Dendritic cell treated with granulocyte-macrophage colony-stimulating factor and Interleukin-4, amounts not matched to agents 40 ng/mL and 50 ng/mL, for 4 days (primary cell): ENCODE results near the gene PC.

Source experiments
- H3K27ac Mint-ChIP-seq: one replicate; pipeline ENCODE4 v1.8.0; 2022; ENCODE audit warnings: mild to moderate bottlenecking, mixed read lengths
- H3K27me3 Mint-ChIP-seq: one replicate; pipeline ENCODE4 v1.8.0; 2022; ENCODE audit warnings: mild to moderate bottlenecking, mixed read lengths
- H3K36me3 Mint-ChIP-seq: one replicate; pipeline ENCODE4 v1.8.0; 2022; ENCODE audit warnings: low read depth, mixed read lengths
- H3K4me1 Mint-ChIP-seq: one replicate; pipeline ENCODE4 v1.8.0; 2022; ENCODE audit warnings: low read depth, mixed read lengths
- H3K4me3 Mint-ChIP-seq: one replicate; pipeline ENCODE4 v1.8.0; 2022; ENCODE audit warnings: mild to moderate bottlenecking, moderate library complexity, mixed read lengths
- H3K9me3 Mint-ChIP-seq: one replicate; pipeline ENCODE4 v1.8.0; 2022; ENCODE audit warnings: mixed read lengths
- intact Hi-C: fragments of 100-400 bp; cut with micrococcal nuclease; formaldehyde crosslinking; loops from one replicate; pipeline ENCODE4 v1.15.0; 2022

Gene PC

GRCh38 chr11:66987924-66988637 lies 29.9 kb upstream of the PC start:
- no peak overlapping the region for H3K27ac Mint-ChIP-seq
- peaks cover 24% of the 10 kb centered on the region for H3K4me1 Mint-ChIP-seq
- intact Hi-C loops: no loop called here
- H3K27me3 Mint-ChIP-seq: peaks cover 58% of the 10 kb centered on the region
- H3K9me3 Mint-ChIP-seq: no peaks in the 10 kb centered on the region
- no peak overlapping the region for H3K4me3 Mint-ChIP-seq
- no peaks in the 10 kb centered on the region for H3K36me3 Mint-ChIP-seq

DNA sequence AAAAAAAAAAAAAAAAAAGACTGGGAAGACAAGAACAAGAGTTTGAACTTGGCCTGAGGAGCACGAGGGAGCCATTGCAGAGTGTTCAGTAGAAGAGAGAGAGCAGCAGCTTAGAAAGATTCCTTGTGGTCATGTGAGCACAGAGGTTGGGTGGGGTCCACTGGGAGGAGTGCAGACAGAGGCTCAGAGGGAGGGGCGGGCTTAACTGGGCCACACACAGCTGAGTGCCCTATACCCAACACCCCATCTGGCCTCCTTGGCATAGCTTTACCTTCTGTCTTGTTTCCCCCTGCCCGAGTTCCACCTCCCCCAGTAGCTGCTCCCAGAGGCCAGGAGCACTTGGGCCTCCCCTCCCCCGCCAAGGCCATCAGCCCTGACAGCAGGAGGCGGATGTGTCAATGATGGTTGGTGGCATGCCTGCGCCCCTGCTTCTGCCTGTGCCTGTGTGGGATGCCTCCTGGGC lies 29.0 kb upstream of the PC start:
- peaks cover 32% of the 10 kb centered on the region for H3K4me1 Mint-ChIP-seq
- peaks cover 59% of the 10 kb centered on the region for H3K27me3 Mint-ChIP-seq
- H3K4me3 Mint-ChIP-seq: no peak overlapping the region
- H3K27ac Mint-ChIP-seq: no peak overlapping the region
- intact Hi-C loops: no loop called here
- H3K36me3 Mint-ChIP-seq: no peaks in the 10 kb centered on the region
- H3K9me3 Mint-ChIP-seq: no peaks in the 10 kb centered on the region

GRCh38 chr11:66986178-66986545 lies 28.0 kb upstream of the PC start:
- Mint-ChIP-seq H3K9me3 (no peaks in the 10 kb centered on the region), H3K4me1 (peaks cover 39% of the 10 kb centered on the region), H3K36me3 (no peaks in the 10 kb centered on the region), H3K4me3 (no peak overlapping the region), H3K27me3 (peaks cover 55% of the 10 kb centered on the region), H3K27ac (no peak overlapping the region)
- intact Hi-C loops: no loop called here

- H3K27ac Mint-ChIP-seq: no peak overlapping the region
Measured at GRCh38 chr11:66985508-66986177, 27.5 kb upstream of the PC start.

GRCh38 chr11:66983275-66983924 lies 25.2 kb upstream of the PC start:
- Mint-ChIP-seq H3K27me3 (peaks cover 52% of the 10 kb centered on the region), H3K4me3 (no peak overlapping the region), H3K9me3 (peaks cover 14% of the 10 kb centered on the region), H3K27ac (no peak overlapping the region), H3K36me3 (no peaks in the 10 kb centered on the region), H3K4me1 (peaks cover 39% of the 10 kb centered on the region)
- intact Hi-C loops: no loop called here

More at GRCh38 chr11:66985508-66986177, 27.5 kb upstream of the PC start:
- intact Hi-C loops: no loop called here
- Mint-ChIP-seq H3K4me3 (no peak overlapping the region), H3K9me3 (no peaks in the 10 kb centered on the region), H3K36me3 (no peaks in the 10 kb centered on the region), H3K4me1 (peaks cover 39% of the 10 kb centered on the region), H3K27me3 (peaks cover 57% of the 10 kb centered on the region)

- Mint-ChIP-seq H3K9me3 (peaks cover 25% of the 10 kb centered on the region), H3K27ac (no peak overlapping the region), H3K4me3 (no peak overlapping the region), H3K4me1 (peaks cover 34% of the 10 kb centered on the region), H3K27me3 (peaks cover 48% of the 10 kb centered on the region), H3K36me3 (no peaks in the 10 kb centered on the region)
- intact Hi-C loops: no loop called here
Measured at GRCh38 chr11:66981976-66982578, 23.9 kb upstream of the PC start.

- no peak overlapping the region for H3K4me3 Mint-ChIP-seq
- H3K27me3 Mint-ChIP-seq: peaks cover 44% of the 10 kb centered on the region
- intact Hi-C loops: loop anchor here (10.0 kb wide), 1 partner anchor 285 kb away; no protein-coding TSS in a partner anchor
- peaks cover 25% of the 10 kb centered on the region for H3K9me3 Mint-ChIP-seq
- no peaks in the 10 kb centered on the region for H3K36me3 Mint-ChIP-seq
- H3K4me1 Mint-ChIP-seq: peaks cover 27% of the 10 kb centered on the region
- no peak overlapping the region for H3K27ac Mint-ChIP-seq
Measured at GRCh38 chr11:66979336-66979980, 21.3 kb upstream of the PC start.

- no peak overlapping the region for H3K4me3 Mint-ChIP-seq
- H3K4me1 Mint-ChIP-seq: peaks cover 20% of the 10 kb centered on the region
- no peak overlapping the region for H3K27ac Mint-ChIP-seq
- H3K27me3 Mint-ChIP-seq: peaks cover 43% of the 10 kb centered on the region
- peaks cover 25% of the 10 kb centered on the region for H3K9me3 Mint-ChIP-seq
- intact Hi-C loops: loop anchor here (10.0 kb wide), 1 partner anchor 284 kb away; no protein-coding TSS in a partner anchor
- H3K36me3 Mint-ChIP-seq: no peaks in the 10 kb centered on the region
Measured at GRCh38 chr11:66978717-66979116, 20.5 kb upstream of the PC start.

DNA sequence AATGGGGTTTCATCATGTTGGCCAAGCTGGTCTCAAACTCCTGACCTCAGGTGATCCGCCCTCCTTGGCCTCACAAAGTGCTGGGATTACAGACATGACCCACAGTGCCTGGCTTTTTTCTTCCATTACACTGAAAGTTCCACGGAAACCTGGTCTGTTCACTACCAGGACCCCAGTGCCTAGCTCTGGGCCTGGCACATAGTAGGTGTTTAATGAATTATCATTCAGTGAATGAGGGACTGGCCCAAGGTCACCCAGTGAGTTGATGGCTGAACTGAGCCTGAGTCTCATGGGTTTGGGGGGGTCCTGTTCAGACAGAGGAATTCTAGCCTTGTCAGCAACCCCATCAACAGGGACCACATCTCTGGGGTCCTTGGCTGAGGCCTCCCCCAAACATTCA lies 20.0 kb upstream of the PC start:
- H3K27me3 Mint-ChIP-seq: peaks cover 40% of the 10 kb centered on the region
- H3K9me3 Mint-ChIP-seq: peaks cover 25% of the 10 kb centered on the region
- H3K27ac Mint-ChIP-seq: no peak overlapping the region
- no peaks in the 10 kb centered on the region for H3K36me3 Mint-ChIP-seq
- H3K4me3 Mint-ChIP-seq: no peak overlapping the region
- H3K4me1 Mint-ChIP-seq: peaks cover 16% of the 10 kb centered on the region
- intact Hi-C loops: loop anchor here (10.0 kb wide), 1 partner anchor 283 kb away; no protein-coding TSS in a partner anchor

DNA sequence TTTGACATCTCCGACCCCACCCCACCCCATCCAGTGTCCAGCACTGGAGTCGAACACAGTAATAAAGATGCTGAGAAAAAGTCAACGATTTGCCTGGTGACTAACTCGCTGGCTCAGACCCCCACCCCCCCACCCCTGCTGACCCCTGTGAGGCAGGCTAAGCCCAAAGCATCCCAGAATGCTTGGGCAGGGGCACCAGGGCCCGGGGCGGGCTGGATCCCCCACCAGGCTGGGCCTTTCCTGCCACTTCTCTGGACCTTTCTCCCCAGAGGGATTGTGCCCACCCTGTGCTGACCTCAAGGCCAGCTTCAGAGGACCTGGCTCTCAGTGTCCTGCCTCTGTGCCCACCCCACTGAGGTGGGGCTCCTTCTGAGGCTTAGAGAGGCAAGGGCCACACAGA lies 18.7 kb upstream of the PC start:
- H3K4me1 Mint-ChIP-seq: peaks cover 5% of the 10 kb centered on the region
- intact Hi-C loops: loop anchor here (10.0 kb wide), 1 partner anchor 282 kb away; no protein-coding TSS in a partner anchor
- no peak overlapping the region for H3K4me3 Mint-ChIP-seq
- H3K27me3 Mint-ChIP-seq: peaks cover 33% of the 10 kb centered on the region
- peaks cover 25% of the 10 kb centered on the region for H3K9me3 Mint-ChIP-seq
- H3K27ac Mint-ChIP-seq: no peak overlapping the region
- no peaks in the 10 kb centered on the region for H3K36me3 Mint-ChIP-seq

- intact Hi-C loops: loop anchor here (10.0 kb wide), 1 partner anchor 281 kb away; no protein-coding TSS in a partner anchor
- Mint-ChIP-seq H3K27ac (no peak overlapping the region), H3K4me3 (no peak overlapping the region), H3K9me3 (peaks cover 25% of the 10 kb centered on the region), H3K4me1 (peaks cover 5% of the 10 kb centered on the region), H3K27me3 (peaks cover 33% of the 10 kb centered on the region), H3K36me3 (no peaks in the 10 kb centered on the region)
Measured at GRCh38 chr11:66976028-66976467, 17.9 kb upstream of the PC start.

DNA sequence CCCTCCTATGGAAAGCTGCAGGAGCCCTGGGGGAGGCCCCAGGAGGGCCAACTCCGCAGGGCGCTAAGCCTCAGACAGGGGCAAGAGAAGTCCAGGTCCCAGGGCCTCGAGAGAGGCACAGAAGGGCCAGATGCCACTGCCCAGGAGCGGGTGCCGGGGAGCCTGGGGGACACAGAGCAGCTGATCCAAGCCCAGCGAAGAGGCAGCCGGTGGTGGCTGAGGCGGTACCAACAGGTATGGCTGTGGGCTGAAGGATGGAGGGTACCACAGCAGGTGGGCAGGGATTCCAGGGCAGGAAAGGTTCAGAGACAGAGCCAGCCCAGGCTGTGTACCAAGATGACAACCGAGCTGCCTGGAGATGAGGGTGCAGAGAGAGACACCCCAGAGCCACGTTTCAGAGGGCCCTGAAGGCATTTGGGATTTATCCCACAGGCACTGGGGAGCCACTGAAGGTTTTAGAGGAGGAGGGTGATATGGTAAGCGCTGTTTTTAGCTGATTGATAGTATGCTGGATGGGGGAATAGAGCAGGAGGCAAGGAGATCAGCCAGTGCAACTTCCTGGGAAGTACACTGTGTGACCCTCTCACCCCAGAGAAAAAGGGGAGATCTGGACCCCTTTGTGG lies 17.3 kb upstream of the PC start:
- Mint-ChIP-seq H3K27me3 (peaks cover 32% of the 10 kb centered on the region), H3K27ac (no peak overlapping the region), H3K4me3 (no peak overlapping the region), H3K4me1 (peaks cover 11% of the 10 kb centered on the region), H3K36me3 (no peaks in the 10 kb centered on the region), H3K9me3 (peaks cover 25% of the 10 kb centered on the region)
- intact Hi-C loops: loop anchor here (10.0 kb wide), 1 partner anchor 281 kb away; no protein-coding TSS in a partner anchor
